Measurements from ENCODE around the gene MSLN. TPM values are rescaled to one million over a fixed set of nuclear protein-coding genes. Genes with fewer than 3 reads are reported as not detected.

Gene MSLN
- total and polyA plus RNA-seq, 4 donors, result 0.33 to 2.1 (median 1.0) TPM

DNA sequence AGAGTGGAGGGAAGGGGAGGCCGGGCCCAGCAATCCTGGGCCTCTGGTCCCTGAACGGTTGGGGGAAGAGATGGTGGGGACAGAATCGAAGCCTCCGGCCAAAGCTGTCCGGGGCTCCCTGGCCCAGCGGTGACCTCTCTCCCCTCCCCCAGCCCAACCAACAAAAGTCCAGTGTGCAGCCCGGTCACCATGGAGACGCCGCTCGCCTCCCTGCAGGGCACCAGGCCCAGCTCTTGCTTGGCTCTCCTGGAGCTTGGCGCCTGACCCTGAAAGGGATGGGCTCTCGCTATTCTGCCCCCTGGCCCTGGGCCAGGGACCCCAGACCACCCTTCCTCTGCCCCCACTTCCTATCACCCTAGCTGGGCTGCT is 44.4 kb upstream of the MSLN start:
- WGBS, 2 donors, result 8 to 13% methylated on average over 12 of the region's 12 CpGs
- intact Hi-C loops (cut with DNase I), result loop anchor here in 1 of 2 donors (10.0 kb wide), 1 partner anchor 259 kb away; the partner anchor contains the start of gene LMF1

DNA sequence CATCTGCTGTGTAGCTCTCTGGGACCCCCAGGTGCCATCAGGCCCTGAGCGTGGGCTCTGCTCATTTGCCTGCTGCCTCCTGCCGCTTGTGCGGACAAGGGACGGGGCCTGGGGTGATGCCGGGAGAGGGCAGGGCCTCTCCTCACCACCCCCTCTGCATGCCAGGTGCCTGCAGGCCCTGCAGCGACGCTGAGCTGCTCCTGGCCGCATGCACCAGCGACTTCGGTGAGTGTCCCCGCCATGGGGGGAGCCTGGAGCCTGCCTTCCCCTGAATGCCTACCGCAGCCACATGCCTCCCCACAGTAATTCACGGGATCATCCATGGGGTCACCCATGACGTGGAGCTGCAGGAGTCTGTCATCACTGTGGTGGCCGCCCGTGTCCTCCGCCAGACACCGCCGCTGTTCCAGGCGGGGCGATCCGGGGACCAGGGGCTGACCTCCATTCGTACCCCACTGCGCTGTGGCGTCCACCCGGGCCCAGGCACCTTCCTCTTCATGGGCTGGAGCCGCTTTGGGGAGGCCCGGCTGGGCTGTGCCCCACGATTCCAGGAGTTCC is 43.7 kb upstream of the MSLN start:
- intact Hi-C loops (cut with DNase I), result loop anchor here in 1 of 2 donors (10.0 kb wide), 1 partner anchor 258 kb away; the partner anchor contains the start of gene LMF1
- Histone ChIP-seq H3K27ac (ENCODE audit: low read depth in 1 of 2, low read length in 2 of 2) (no peak overlapping the region), H3K9me3 (ENCODE audit: control insufficient read depth, low read length) (no peaks in the 10 kb centered on the region), H3K4me1 (ENCODE audit: control insufficient read depth in 1 of 2, insufficient read depth in 2 of 2, low read length in 2 of 2) (no peaks in the 10 kb centered on the region), H3K27me3 (ENCODE audit: control insufficient read depth in 1 of 2, insufficient read depth in 2 of 2, low read length in 1 of 2) (no peaks in the 10 kb centered on the region), H3K4me3 (ENCODE audit: low read length in 2 of 2) (no peak overlapping the region), H3K36me3 (ENCODE audit: control insufficient read depth in 1 of 2, insufficient read depth in 2 of 2, low read length in 1 of 2) (no peaks in the 10 kb centered on the region)
- ATAC-seq (ENCODE audit: low FRiP score) (no peak), DNase-seq (no peak)
- 93 to 94% methylated on average over 28 to 29 of the region's 29 CpGs for WGBS, 2 donors

More for the DNA sequence above, 44.4 kb upstream of the MSLN start:
- H3K36me3 ChIP-seq (ENCODE audit: control insufficient read depth in 1 of 2, insufficient read depth in 2 of 2, low read length in 1 of 2), result no peaks in the 10 kb centered on the region
- H3K27ac ChIP-seq (ENCODE audit: low read depth in 1 of 2, low read length in 2 of 2), result no peak overlapping the region
- no peaks in the 10 kb centered on the region for H3K27me3 ChIP-seq (ENCODE audit: control insufficient read depth in 1 of 2, insufficient read depth in 2 of 2, low read length in 1 of 2)
- ATAC-seq (ENCODE audit: low FRiP score), result no peak
- no peak for DNase-seq
- no peaks in the 10 kb centered on the region for H3K9me3 ChIP-seq (ENCODE audit: control insufficient read depth, low read length)
- H3K4me3 ChIP-seq (ENCODE audit: low read length in 2 of 2), result no peak overlapping the region
- H3K4me1 ChIP-seq (ENCODE audit: control insufficient read depth in 1 of 2, insufficient read depth in 2 of 2, low read length in 2 of 2), result no peaks in the 10 kb centered on the region

DNA sequence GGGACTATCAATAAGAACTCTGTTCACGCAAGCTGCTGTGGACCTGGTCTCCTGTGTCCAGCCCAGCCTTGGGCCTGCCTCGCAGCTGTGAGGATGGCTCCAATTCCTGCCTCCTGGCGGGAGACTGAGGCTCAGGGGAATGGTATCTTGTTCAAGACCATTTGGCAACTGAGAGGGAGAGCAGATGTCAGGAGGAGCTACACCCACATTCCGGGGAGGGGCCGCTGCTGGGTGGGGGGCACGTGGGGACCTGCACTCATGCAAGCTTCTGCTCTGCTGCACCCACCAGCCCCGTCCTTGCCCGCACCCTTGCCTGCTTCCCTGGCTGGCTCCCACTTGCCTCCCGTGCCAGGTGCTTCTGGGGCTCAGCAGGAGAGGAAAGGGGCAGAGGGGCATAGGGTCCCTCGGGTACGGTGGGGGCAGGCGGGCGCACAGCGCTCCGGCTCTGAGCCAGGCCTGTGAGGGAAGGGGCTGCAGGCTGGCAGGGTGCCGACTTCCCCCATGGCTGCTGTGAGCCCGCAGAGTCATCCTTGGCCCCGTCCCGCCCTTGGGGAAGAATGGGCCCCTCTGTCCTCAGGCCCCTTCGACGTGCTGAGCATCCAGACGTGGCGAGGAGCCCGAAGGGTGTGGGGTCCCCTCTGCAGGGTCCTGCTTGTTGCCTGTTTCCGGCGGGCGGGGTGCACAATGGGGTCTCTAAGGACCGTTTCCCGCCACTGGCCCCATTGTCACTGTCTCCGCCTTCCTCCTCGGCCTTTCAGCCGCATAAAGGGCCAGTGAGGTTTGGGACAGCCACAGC is 42.9 kb upstream of the MSLN start:
- Histone ChIP-seq H3K27ac (ENCODE audit: low read depth in 1 of 2, low read length in 2 of 2) (no peak overlapping the region), H3K4me1 (ENCODE audit: control insufficient read depth in 1 of 2, insufficient read depth in 2 of 2, low read length in 2 of 2) (no peaks in the 10 kb centered on the region), H3K36me3 (ENCODE audit: control insufficient read depth in 1 of 2, insufficient read depth in 2 of 2, low read length in 1 of 2) (no peaks in the 10 kb centered on the region), H3K27me3 (ENCODE audit: control insufficient read depth in 1 of 2, insufficient read depth in 2 of 2, low read length in 1 of 2) (no peaks in the 10 kb centered on the region), H3K9me3 (ENCODE audit: control insufficient read depth, low read length) (no peaks in the 10 kb centered on the region), H3K4me3 (ENCODE audit: low read length in 2 of 2) (no peak overlapping the region)
- ATAC-seq (ENCODE audit: low FRiP score), result no peak
- intact Hi-C loops (cut with DNase I), result loop anchor here in 1 of 2 donors (10.0 kb wide), 1 partner anchor 257 kb away; the partner anchor contains the start of gene LMF1
- DNase-seq, result no peak
- WGBS, 2 donors, result 87% methylated on average over 27 to 32 of the region's 32 CpGs

DNA sequence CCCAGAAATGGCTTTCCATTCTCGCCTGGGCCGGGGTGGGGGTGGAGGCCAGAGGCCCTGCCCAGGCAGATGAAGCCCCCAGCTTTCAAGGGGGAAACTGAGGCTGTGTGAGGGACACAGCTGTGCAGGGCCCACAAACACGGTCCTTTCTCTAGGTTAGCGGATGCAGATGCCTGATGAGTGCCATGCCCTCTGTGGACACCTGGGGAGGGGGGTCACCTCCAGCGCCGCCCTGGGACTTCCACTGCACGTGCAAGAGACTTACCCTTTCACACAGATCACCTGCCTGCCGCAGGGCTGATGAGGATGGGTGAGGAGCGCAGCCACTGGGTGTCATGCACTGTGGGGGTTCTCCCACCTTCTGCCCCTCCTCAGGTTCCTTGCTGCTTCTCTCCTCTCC is 42.1 kb upstream of the MSLN start:
- no peaks in the 10 kb centered on the region for H3K4me1 ChIP-seq (ENCODE audit: control insufficient read depth in 1 of 2, insufficient read depth in 2 of 2, low read length in 2 of 2)
- DNase-seq (no peak), ATAC-seq (ENCODE audit: low FRiP score) (no peak)
- intact Hi-C loops (cut with DNase I), result loop anchor here in 1 of 2 donors (10.0 kb wide), 1 partner anchor 256 kb away; the partner anchor contains the start of gene LMF1
- H3K27ac ChIP-seq (ENCODE audit: low read depth in 1 of 2, low read length in 2 of 2), result no peak overlapping the region
- H3K9me3 ChIP-seq (ENCODE audit: control insufficient read depth, low read length), result no peaks in the 10 kb centered on the region
- no peaks in the 10 kb centered on the region for H3K27me3 ChIP-seq (ENCODE audit: control insufficient read depth in 1 of 2, insufficient read depth in 2 of 2, low read length in 1 of 2)
- H3K4me3 ChIP-seq (ENCODE audit: low read length in 2 of 2), result no peak overlapping the region
- no peaks in the 10 kb centered on the region for H3K36me3 ChIP-seq (ENCODE audit: control insufficient read depth in 1 of 2, insufficient read depth in 2 of 2, low read length in 1 of 2)
- WGBS, 2 donors, result 94 to 97% methylated on average over 9 of the region's 9 CpGs

DNA sequence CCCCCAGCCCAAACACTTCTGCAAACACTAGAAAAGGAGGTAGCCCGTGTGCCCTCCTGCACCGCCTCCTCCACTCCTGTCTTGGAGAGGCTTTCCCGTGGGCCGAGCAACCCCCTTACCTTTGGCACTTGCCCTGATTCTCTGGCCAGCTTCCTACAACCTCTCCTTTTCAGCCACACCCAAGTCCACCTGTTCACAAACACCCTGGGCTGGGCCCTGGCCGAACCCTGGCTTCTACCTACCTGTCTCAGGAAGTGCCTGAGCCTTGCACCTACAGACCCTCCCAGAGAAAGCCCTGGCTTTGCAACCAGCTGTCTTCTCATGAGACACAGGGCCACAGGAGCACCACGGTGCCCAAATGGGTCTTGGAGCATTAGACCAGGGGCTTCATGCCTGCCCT is 41.6 kb upstream of the MSLN start:
- no peak overlapping the region for H3K27ac ChIP-seq (ENCODE audit: low read depth in 1 of 2, low read length in 2 of 2)
- 84 to 95% methylated on average over 6 of the region's 6 CpGs for WGBS, 2 donors
- no peak for ATAC-seq (ENCODE audit: low FRiP score)
- H3K4me1 ChIP-seq (ENCODE audit: control insufficient read depth in 1 of 2, insufficient read depth in 2 of 2, low read length in 2 of 2), result no peaks in the 10 kb centered on the region
- no peaks in the 10 kb centered on the region for H3K36me3 ChIP-seq (ENCODE audit: control insufficient read depth in 1 of 2, insufficient read depth in 2 of 2, low read length in 1 of 2)
- H3K9me3 ChIP-seq (ENCODE audit: control insufficient read depth, low read length), result no peaks in the 10 kb centered on the region
- DNase-seq, result no peak
- H3K27me3 ChIP-seq (ENCODE audit: control insufficient read depth in 1 of 2, insufficient read depth in 2 of 2, low read length in 1 of 2), result no peaks in the 10 kb centered on the region
- H3K4me3 ChIP-seq (ENCODE audit: low read length in 2 of 2), result no peak overlapping the region
- intact Hi-C loops (cut with DNase I), result loop anchor here in 1 of 2 donors (10.0 kb wide), 1 partner anchor 256 kb away; the partner anchor contains the start of gene LMF1

DNA sequence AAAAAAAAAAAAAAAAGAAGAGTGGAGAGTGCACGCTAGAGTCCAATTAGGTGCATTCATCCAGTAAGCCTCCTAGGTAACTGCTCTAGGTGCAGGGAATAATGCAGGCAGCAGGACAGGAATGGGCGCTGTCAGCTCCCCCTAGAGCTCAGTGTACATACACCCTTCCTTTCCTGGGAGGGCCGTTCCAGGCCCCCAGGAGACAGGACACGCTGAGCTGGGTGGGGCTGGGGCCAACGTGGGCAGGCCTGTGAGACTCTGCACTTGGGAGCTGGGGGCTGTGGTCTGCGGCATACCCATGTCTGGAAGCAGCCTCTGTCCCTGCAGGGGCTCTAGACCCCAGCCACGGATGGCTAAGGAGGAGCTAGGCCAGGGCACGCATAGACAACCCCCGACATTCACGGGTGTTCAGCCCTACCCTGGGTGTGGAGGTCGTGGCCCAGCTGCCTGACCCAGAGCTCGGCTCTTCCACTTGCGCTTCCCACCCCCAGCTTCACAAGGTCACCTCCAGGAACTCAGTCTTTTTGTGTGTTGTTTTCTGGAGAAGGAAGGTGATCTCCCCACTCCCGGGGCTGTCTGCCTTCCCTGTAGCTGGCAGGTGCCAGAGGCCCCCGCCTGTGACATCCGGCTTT is 40.6 kb upstream of the MSLN start:
- Histone ChIP-seq H3K4me3 (ENCODE audit: low read length in 2 of 2) (no peak overlapping the region), H3K9me3 (ENCODE audit: control insufficient read depth, low read length) (no peaks in the 10 kb centered on the region), H3K36me3 (ENCODE audit: control insufficient read depth in 1 of 2, insufficient read depth in 2 of 2, low read length in 1 of 2) (no peaks in the 10 kb centered on the region), H3K4me1 (ENCODE audit: control insufficient read depth in 1 of 2, insufficient read depth in 2 of 2, low read length in 2 of 2) (no peaks in the 10 kb centered on the region), H3K27ac (ENCODE audit: low read depth in 1 of 2, low read length in 2 of 2) (no peak overlapping the region), H3K27me3 (ENCODE audit: control insufficient read depth in 1 of 2, insufficient read depth in 2 of 2, low read length in 1 of 2) (no peaks in the 10 kb centered on the region)
- WGBS, 2 donors, result 16 to 21% methylated on average over 16 of the region's 16 CpGs
- intact Hi-C loops (cut with DNase I), result loop anchor here in 1 of 2 donors (2.0 to 10.0 kb wide), 2 partner anchors 21 to 255 kb away; partner anchors contain the start of genes CIAO3 and LMF1
- ATAC-seq (ENCODE audit: low FRiP score), result no peak
- DNase-seq, result no peak

DNA sequence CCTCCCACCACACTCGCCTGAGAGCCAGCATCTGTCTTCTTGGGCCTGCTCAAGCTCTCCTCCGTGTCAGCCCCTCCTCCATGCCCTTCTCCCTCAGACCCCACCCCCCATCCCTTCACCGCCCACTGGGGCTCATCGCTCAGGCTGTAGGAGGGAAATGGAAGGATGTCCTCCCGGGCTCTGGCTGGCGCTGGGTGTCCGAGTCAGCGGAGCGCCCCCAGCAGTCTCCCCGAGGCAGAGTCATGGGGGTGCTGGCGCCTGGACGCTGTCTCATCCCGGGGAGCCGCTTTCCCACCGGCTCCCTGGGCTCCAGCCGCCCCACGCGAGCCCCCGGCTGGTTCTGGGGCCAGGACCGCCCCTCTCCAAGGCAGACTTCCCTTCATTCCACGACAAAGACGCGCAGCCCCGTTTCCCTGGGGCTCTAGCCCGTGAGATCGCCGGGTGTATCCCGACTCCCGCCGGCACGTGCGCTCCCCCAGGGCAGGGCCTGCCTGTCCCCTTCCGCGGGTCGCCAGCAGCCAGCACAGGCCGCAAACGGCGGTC is 40.0 kb upstream of the MSLN start:
- peak overlapping the region in 1 of 2 donors; percentile 48 for H3K27ac ChIP-seq (ENCODE audit: low read depth in 1 of 2, low read length in 2 of 2)
- DNase-seq, result no peak
- no peaks in the 10 kb centered on the region for H3K4me1 ChIP-seq (ENCODE audit: control insufficient read depth in 1 of 2, insufficient read depth in 2 of 2, low read length in 2 of 2)
- no peaks in the 10 kb centered on the region for H3K9me3 ChIP-seq (ENCODE audit: control insufficient read depth, low read length)
- H3K4me3 ChIP-seq (ENCODE audit: low read length in 2 of 2), result peak overlapping the region; percentile 60 to 68
- H3K27me3 ChIP-seq (ENCODE audit: control insufficient read depth in 1 of 2, insufficient read depth in 2 of 2, low read length in 1 of 2), result no peaks in the 10 kb centered on the region
- no peaks in the 10 kb centered on the region for H3K36me3 ChIP-seq (ENCODE audit: control insufficient read depth in 1 of 2, insufficient read depth in 2 of 2, low read length in 1 of 2)
- peak; percentile 2 for ATAC-seq (ENCODE audit: low FRiP score)
- intact Hi-C loops (cut with DNase I), result loop anchor here in 1 of 2 donors (2.0 kb wide), 1 partner anchor 20 kb away; the partner anchor contains the start of gene CIAO3
- WGBS, 2 donors, result 0% methylated on average over 38 of the region's 38 CpGs

DNA sequence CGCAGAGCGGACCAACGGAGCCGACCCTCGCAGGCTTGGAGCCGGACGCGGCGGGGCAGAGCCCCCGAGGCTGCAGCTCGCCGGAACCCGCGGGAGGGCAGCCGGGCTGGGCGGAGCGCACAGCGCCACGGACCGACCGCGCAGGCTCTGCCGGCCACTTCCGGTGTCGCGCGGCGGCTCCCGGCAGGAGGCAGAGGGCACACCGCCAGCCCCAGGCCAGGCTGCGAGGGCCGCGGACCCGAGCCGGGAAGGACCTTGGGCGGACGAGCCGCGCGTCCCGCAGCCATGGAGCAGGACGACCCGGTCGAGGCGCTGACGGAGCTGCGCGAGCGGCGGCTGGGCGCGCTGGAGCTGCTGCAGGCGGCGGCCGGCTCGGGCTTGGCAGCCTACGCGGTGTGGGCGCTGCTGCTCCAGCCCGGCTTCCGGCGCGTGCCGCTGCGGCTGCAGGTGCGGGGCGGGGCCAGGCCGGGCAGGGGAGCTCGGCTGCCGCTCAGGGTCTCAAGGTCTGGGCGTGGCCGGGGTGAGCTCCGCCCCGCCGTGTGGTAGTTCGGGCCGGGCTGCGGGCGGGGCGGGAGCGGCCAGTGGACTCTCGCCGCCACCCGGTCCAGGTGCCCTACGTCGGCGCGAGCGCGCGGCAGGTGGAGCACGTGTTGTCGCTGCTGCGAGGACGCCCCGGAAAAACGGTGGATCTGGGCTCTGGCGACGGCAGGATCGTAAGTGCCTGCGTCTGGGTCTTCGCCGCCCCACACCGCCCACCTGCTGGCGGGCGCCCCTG is 39.4 kb upstream of the MSLN start, which contains the start of gene ANTKMT:
Gene ANTKMT (plus strand): TSS at position 157 of the 775 bp plus-strand sequence. CDS start 129 bp downstream, at position 286.
- DNase-seq (peak; percentile 80 to 92), ATAC-seq (ENCODE audit: low FRiP score) (peak; percentile 80)
- peak within 1 kb of the TSS; percentile 60 to 68 for H3K4me3 ChIP-seq (ENCODE audit: low read length in 2 of 2)
- intact Hi-C loops (cut with DNase I), result loop anchor here in 1 of 2 donors (2.0 kb wide), 1 partner anchor 20 kb away; the partner anchor contains the start of gene CIAO3
- H3K4me1 ChIP-seq (ENCODE audit: control insufficient read depth in 1 of 2, insufficient read depth in 2 of 2, low read length in 2 of 2), result no peaks in the 10 kb centered on the region
- no peaks in the 10 kb centered on the region for H3K36me3 ChIP-seq (ENCODE audit: control insufficient read depth in 1 of 2, insufficient read depth in 2 of 2, low read length in 1 of 2)
- 7% methylated on average over 80 to 106 of the region's 106 CpGs for WGBS, 2 donors
- H3K27ac ChIP-seq (ENCODE audit: low read depth in 1 of 2, low read length in 2 of 2), result peak within 1 kb of the TSS in 1 of 2 donors; percentile 48
- H3K27me3 ChIP-seq (ENCODE audit: control insufficient read depth in 1 of 2, insufficient read depth in 2 of 2, low read length in 1 of 2), result no peaks in the 10 kb centered on the region
- H3K9me3 ChIP-seq (ENCODE audit: control insufficient read depth, low read length), result no peaks in the 10 kb centered on the region
